KBM-7 (cell line): ENCODE results near the gene PILRA.
"Not testable (repeated sequence)": the region's sequence is repeated elsewhere in the genome, so short reads cannot be mapped to it uniquely, and the experiment has no call there.

Source experiments
- DNase-seq: peaks from one replicate; pipeline ENCODE4 v3.0.0-alpha.2; 2015
- in situ Hi-C: fragments of 300-500 bp; cut with MboI; formaldehyde crosslinking; loops from 2 replicates; pipeline ENCODE4 v1.14.3; 2020; ENCODE audit warnings: low sequenced_read_pairs, low pct_unique_long_range_greater_than_20kb, mixed read lengths

PILRA gene

DNA sequence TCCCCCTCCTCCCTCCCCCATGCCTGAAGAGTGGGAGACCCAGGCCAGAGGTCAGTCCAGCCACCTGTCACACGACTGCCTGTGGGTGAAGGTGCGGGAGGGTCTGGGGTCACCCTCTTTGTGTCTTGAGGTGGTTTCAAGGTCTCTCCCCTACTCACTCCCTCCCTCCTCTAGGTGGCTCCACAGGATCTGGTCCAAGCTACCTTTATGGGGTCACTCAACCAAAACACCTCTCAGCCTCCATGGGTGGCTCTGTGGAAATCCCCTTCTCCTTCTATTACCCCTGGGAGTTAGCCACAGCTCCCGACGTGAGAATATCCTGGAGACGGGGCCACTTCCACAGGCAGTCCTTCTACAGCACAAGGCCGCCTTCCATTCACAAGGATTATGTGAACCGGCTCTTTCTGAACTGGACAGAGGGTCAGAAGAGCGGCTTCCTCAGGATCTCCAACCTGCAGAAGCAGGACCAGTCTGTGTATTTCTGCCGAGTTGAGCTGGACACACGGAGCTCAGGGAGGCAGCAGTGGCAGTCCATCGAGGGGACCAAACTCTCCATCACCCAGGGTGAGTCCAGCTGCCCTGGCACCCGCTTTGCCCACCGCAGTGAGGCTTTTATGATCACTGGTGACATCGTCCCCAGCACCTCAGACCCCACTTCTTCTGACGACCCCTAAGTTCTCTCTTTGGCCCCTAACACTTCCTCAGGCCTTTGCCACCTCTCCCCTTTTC is 747 bp downstream of the PILRA start:
- in situ Hi-C loops, DNase-seq: not testable (repeated sequence)

DNA sequence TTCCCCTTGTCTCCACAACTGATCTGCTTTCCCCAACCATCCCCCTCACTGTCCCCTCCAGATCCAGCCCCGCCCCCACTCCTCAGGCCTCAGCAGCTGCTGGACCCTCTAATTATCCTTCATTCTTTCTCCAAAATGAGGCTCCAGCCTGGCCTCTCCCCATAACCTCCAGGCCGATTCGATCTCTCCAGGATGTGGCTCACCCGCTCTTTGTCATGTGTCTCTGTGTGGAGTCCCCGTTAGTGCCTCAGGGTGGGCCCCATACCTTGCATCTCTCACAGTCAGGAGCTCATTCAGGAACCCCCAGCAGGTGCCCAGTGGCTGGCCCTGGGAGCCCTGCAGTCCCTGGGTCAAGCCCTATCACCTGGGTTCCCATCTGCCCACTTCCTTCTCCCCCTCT is 1.3 kb downstream of the PILRA start:
- no peak for DNase-seq
- in situ Hi-C loops: no loop called here

DNA sequence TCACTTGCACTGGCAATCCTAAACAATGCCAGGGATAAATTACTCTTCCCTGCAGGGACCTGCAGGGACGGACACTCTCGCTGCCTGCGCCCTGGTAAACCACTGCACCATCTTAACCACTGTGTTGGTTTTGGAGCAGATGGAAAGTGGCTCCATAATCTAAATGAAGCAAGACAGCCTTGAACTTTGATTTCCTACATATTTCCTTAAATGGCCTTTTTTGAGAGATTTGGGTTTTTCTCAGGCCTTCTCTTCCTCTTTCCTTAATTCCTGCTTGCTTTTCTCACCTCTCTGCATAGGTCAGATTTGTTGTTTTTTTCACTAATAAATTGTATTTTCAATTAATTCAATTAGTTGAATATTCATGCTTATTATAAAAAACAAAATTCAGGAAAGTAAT is 2.8 kb downstream of the PILRA start:
- in situ Hi-C loops: no loop called here
- no peak for DNase-seq

DNA sequence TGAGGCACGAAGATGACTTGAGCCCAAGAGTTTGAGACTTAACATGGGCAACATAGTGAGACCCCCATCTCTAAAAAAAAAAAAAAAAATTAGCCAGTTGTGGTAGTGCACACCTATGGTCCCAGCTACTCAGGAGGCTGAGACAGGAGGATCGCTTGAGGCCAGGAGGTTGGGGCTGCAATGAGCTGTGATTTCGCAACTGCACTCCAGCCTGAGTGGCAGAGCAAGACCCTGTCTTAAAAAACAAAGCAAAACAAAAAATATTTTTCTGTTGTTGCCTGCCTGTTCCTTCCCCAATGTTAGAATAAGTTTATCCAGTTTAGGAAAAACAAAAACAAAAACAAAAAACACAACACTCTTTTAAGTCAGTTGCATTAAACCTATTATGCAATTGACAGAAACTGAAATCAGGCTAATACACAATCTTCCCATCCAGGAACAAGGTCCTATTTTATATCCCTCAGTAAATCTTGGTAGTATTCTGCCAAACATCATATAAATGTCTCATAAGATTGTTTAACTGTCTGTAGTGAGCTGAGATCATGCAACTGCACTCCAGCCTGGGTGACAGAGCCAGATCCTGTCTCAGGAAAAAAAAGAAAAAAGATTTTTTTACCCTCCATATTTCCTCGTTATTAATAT is 4.9 kb downstream of the PILRA start:
- in situ Hi-C loops: no loop called here
- no peak for DNase-seq

DNA sequence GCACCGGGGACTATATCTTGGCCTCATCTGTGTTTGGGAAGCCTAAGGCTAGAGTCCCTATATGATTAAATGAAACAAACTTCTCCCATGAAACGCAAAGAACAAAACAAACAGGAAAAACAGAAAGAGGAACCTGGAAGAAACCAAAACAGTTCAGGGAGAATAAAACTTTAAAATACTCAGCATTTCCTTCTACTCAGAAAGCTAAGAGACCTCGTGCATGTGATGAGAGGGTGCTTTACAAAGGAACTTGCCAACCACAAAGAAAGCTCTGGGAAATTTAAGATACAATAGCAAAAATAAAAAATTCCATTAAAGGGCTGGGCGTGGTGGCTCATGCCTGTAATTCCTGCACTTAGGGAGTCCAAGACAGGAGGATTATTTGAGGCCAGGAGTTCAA is 6.9 kb downstream of the PILRA start:
- DNase-seq: no peak
- in situ Hi-C loops: no loop called here

DNA sequence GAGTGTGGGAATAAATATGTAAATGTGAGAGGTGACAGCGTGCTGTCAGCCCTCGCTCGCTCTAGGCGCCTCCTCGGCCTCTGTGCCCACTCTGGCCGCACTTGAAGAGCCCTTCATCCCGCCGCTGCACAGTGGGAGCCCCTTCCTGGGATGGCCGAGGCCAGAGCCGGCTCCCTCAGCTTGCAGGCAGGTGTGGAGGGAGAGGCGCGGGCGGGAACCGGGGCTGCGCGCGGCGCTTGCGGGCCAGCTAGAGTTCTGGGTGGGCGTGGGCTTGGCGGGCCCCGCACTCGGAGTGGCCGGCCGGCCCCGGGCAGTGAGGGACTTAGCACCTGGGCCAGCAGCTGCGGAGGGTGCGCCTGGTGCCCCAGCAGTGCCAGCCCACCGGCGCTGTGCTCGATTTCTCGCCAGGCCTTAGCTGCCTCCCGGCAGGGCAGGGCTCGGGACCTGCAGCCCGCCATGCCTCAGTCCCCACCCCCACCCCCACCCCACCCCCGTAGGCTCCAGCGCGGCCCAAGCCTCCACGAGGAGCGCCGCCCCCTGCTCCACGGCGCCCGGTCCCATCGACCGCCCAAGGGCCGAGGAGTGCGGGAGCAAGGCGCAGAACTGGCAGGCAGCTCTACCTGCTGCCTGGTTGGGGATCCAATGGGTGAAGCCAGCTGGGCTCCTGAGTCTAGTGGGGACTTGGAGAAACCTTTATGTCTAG is 8.4 kb downstream of the PILRA start:
- in situ Hi-C loops, DNase-seq: not testable (repeated sequence)

DNA sequence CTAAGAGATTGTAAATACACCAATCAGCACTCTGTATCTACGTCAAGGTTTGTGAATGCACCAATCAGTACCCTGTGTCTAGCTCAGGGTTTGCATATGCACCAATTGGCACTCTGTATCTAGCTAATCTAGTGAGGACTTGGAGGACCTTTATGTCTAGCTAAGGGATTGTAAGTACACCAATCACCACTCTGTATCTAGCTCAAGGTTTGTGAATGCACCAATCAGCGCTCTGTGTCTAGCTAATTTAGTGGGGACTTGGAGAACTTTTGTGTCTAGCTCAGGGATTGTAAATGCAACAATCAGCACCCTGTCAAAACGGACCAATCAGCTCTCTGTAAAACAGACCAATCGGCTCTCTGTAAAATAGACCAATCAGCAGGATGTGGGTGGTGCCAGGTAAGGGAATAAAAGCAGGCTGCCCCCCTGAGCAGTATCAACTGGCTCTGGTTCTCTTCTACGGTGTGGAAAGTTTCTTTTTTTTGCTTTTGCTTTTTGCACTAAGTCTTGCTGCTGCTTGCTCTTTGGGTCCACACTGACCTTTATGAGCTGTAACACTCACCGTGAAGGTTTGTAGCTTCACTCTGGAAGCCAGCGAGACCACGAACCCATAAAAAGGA is 9.1 kb downstream of the PILRA start:
- in situ Hi-C loops, DNase-seq: not testable (repeated sequence)

DNA sequence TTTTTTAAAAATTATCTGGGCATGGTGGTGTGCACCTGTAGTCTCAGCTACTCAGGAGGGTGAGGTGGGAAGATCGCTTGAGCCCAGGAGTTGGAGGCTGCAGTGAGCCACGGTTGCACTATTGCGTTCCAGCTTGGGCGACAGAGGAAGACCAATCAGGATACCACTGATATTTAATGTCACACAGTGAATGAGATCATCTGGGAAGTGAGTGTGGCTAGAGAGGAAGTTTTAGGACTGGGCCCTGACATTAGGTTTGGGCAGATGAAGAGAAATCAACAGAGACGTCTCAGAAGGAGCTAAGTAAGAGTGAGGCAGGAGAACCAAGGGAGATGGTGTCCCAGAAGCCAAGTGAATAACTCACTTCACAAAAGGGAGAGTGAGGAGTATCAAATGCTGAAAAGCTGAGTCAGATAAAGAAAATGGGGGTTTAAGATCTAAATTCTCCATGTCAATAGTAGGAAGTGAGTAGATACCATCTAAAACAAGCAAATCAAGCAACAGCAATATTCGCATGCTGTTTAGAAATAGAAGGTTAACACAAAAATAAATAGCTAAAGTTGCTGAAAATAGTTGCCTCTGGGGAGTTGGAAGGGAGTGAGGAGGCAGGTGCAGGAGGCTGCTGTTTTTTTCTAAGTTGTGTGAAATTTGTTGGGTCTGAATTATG is 11.5 kb downstream of the PILRA start:
- in situ Hi-C loops: no loop called here
- DNase-seq: no peak

DNA sequence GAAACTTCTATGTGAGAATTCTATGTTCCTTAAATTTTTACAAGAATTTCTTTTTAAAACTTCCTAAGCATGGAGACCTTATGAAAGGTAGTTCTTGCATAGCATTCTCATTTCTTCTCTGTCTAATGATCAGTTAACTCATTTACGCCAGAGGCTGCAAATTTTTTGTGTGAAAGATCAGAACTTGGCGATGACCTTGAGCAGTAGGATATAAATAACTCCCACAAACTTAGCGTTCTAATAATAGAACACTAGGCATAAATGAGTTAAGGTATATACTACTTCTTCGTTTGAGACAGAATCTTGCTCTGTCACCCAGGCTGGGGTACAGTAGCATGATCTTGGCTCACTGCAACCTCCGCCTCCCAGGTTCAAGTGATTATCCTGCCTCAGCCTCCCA is 13.7 kb downstream of the PILRA start:
- in situ Hi-C loops: no loop called here
- DNase-seq: no peak

DNA sequence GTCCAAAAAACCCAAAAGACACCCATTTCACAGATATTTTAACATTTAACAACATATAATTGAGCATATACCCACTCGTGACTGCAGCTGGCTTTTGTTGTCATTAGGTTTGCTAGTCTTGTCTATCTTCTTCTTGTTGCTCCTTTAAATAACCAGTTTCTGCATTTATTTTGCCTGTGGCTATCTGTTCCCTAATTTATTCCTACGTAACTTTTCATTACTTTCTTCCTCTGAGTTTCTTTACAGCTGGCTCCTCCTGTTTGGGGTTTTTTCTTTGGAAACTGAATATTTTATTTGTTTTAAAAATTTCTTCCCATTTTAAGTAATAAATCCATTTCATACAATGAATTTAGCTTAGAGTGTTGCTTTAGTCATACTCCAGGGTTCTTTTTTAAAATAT is 14.4 kb downstream of the PILRA start:
- DNase-seq: no peak
- in situ Hi-C loops: no loop called here

DNA sequence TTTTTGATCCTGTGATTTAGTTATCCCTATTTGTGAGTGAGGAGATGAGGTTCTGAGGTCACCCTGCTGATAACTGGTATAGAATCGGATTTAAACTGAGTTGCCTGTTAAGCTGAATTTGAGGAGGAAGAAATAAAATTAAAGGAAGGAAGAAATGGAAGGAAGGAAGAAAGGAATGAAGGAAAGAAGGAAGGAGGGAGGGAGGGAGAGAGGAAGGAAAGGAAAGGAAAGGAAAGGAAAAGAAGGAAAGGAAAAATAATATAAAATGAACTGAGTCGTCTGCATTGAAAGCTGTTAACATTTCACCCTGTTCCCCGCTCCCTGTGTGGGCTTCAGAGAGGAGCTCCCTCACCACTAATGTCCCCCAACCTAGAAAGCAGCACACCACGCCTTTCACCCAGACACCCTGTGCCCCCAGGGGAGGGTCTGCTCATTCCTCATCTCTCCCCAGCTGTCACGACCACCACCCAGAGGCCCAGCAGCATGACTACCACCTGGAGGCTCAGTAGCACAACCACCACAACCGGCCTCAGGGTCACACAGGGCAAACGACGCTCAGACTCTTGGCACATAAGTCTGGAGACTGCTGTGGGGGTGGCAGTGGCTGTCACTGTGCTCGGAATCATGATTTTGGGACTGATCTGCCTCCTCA is 16.3 kb downstream of the PILRA start:
- in situ Hi-C loops: no loop called here

DNA sequence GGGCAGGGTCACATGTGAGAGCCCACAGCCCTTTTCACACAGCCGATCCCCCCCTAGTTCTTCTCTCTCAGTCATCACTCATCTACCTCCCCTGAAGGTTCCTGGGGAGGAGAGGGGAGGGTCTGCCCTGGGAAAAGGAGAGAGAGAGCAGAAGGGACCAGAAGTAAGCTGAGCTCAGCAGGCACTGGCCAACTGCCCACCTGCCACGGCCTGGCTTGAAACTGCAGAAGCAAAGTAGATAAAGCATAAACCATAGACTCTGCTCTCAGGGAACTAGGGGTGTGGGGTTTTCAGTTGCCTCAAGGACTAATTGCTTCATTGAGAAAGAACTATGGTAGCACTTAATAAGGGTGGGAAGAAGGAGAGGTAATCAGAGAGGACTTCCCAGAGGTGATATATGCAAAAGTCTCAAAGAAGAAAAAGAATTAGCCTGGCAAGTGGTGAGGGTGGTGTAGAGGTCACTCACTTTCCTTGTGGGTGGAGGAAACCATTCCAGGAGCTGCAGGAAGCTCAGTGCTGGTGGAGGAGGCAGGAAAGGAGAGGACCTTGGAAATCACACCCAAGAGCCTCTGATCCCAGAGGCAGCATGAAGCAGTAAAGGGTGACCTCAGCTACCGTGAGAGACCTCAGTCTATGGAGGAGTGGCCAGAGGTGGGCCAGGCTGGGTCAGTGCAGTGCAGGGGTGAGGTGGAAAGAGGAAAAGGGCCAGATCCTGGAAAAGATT is 17.2 kb downstream of the PILRA start:
- in situ Hi-C loops: no loop called here
- no peak for DNase-seq

More for the DNA sequence above, 16.3 kb downstream of the PILRA start:
- no peak for DNase-seq

DNA sequence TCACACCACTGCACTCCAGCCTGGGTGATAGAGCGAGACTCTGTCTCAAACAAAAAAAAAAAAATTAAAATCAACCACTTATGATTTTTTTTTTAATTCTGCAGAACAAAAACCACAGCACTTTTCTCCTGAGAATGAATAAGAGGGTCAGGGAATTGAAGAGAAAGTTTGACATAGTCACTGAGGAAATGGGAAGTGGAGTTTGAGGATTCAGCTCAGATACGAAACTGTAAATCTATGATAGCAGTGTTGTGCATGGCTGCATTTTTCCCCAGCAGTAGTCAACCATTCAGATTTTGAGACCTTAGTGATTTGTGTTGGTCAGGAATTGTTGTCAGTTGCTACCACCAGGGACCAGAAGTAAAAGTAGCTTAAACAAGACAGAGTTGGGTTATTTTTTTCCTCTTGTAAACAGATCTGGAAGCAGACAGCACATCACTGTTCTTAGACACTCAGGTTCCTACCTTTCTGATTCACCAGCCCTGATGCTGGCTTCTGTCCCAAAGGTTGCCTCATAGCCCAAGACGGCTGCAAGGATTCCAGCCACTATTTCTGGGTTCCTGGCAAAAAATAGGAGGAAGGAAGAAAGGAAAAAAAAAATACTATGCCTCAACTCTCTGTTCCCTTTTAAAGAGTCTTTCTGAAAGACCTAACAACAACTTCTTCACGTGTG is 20.1 kb downstream of the PILRA start:
- DNase-seq: no peak
- in situ Hi-C loops: no loop called here

DNA sequence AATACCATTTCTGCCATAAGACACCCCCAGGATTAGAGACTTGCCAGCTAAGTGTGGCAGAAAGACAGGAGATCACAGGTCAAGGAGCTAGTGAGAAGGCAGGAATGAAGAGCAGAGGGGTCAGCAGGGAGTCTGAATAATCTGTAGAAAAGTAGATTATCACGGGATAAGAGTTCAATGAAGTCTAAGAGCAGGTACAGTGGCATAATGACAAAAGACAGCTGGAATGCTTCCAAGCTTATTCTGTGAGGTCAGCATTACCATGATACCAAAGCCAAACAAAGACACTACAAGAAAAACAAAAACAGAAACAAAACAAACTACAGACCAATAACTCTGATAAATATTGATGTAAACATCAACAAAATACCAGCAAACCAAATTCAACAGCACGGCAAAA is 20.8 kb downstream of the PILRA start:
- in situ Hi-C loops: no loop called here
- DNase-seq: no peak

DNA sequence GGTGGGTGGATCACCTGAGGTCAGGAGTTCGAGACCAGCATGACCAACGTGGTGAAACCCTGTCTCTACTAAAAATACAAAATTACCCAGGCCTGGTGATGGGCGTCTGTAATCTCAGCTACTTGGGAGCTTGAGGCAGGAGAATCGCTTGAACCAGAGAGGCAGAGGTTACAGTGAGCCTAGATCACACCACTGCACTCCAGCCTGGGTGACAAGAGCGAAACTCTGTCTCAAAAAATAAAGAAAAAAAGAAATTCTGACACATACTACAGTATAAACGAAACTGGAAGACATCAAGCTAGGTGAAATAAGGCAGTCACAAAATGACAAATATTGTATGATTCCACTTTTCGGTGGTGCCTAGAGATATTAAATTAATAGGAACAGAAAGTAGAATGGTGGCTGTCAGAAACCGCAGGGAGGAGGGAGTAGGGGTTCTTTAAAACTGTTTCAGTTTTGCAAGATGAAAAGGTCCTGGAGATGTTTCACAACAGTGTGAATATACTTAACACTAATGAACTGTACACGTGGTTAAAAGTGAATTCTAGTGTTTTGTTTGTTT is 23.2 kb downstream of the PILRA start:
- in situ Hi-C loops: no loop called here
- peak; percentile 38 for DNase-seq

DNA sequence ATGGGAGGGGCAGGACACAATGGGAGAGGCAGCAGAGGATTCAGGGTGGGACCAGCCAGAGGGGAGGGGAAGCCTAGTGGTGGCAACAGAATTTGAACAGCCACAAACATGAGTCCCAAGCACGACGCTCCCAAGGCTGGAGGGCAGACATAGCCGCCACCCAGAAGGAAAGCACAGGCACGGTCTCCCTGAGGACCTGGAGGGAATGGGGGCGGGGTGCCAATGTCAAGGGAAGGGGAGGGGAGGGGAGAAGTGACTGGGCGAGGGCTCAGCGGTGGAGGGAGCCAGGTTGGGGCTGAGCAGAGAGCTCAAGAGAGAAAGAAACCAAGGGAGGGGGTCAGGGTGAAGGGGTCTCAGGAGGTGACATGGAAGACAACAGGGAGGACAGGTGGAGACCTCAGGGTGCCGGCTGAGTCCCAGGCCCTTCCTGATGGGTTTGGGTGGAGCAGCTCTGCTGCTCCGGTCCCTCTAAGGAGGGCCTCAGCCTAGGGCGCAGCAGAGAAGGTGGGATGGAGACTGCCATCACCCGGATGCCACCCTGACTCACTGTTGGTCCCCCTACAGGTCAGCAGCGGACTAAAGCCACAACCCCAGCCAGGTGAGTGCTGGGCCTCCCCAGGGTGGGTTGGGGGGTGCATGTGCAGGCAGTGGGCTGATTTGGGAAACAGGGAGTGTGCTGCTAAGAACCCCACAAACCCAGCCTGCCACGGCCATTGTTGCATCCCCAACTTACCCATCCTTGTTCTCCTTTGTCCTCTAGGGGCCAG is 24.2 kb downstream of the PILRA start:
- DNase-seq: no peak
- in situ Hi-C loops: no loop called here

DNA sequence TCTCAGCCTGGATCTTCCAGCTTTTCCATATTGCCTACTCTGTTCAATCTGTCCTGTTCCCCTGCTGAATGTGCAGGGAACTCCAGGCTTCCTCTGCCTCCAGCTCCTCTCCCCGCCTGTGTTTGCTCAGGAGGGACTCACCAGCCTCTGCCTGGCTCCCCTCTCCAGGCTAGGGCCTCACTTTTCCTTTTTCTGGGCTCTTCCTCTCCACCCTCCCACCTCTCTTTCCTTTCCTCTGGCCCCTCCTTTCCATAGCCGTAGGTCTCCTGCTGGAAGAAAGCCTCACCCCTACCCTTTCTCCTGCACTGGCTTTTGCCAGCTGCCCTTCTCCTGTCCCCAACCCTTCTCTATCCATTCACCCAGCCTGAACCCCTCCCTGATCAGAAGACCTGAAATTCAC is 25.0 kb downstream of the PILRA start:
- in situ Hi-C loops: no loop called here
- DNase-seq: no peak
